BJ (cell line): ENCODE measurements around the gene S100B. TPM values are rescaled to one million over a fixed set of nuclear protein-coding genes. Genes with fewer than 3 reads are reported as not detected.

Experiments
- CTCF ChIA-PET: fragments of 350-600 bp; formaldehyde crosslinking; extraction: SDS; loops from one replicate; lab custom pipeline; 2021; ENCODE audit warnings: antibody characterized with exemption, inconsistent platforms; lab: Yijun Ruan, JAX
- POLR2A ChIA-PET: fragments of 300-600 bp; sonication (Branson Sonifier 250); formaldehyde crosslinking; extraction: SDS; loops from one replicate; lab custom pipeline; 2021; ENCODE audit warnings: antibody characterized with exemption; lab: Charles Lee
- DNase-seq: peaks from one replicate; pipeline ENCODE4 v3.0.0-alpha.2; 2011; ENCODE audit warnings: low read depth
- H3K27me3 ChIP-seq: 2 replicates; pipeline ENCODE4 v1.6.0; 2011; ENCODE audit warnings: low read length; ENCODE audit not compliant: control insufficient read depth, insufficient read depth
- H3K36me3 ChIP-seq: 2 replicates; pipeline ENCODE4 v1.5.1; 2011; ENCODE audit warnings: low read length; ENCODE audit not compliant: control insufficient read depth, insufficient read depth
- H3K4me3 ChIP-seq: 2 replicates; pipeline ENCODE4 v1.5.1; 2011; ENCODE audit warnings: low read depth, mild to moderate bottlenecking, control low read depth, low read length
- CTCF ChIP-seq: IDR thresholded peaks from 2 replicates; pipeline ENCODE4 v1.5.1; 2011; ENCODE audit warnings: low read depth, mild to moderate bottlenecking, control low read depth, inconsistent platforms, low read length, moderate library complexity; ENCODE audit not compliant: insufficient read depth
- polyA plus RNA-seq: library from polyadenylated mRNA; depleted of rRNA; stranded (reverse); fragments of >200 nt; gene quantifications from 2 replicates; pipeline ENCODE4 v1.2.3, GENCODE V29; 2011

Gene S100B
- polyA plus RNA-seq, 1 experiment, result not detected

GRCh38 chr21:46646541-46647154 lies 41.8 kb upstream of the S100B start:
- H3K4me3 ChIP-seq, result no peak overlapping the region
- ChIA-PET POLR2A (no interaction called here), CTCF (interaction anchor here (1.0 to 1.3 kb wide), 3 partner anchors 9 to 15 kb away, joined by 3 read pairs; no protein-coding TSS in a partner anchor)
- DNase-seq, result no peak
- no peaks in the 10 kb centered on the region for H3K27me3 ChIP-seq
- no peak for TF ChIP-seq CTCF
- peaks cover 49% of the 10 kb centered on the region for H3K36me3 ChIP-seq

GRCh38 chr21:46645840-46646239 lies 41.0 kb upstream of the S100B start:
- H3K4me3 ChIP-seq, result no peak overlapping the region
- peaks cover 45% of the 10 kb centered on the region for H3K36me3 ChIP-seq
- no peaks in the 10 kb centered on the region for H3K27me3 ChIP-seq
- POLR2A ChIA-PET, result no interaction called here
- CTCF ChIA-PET, result interaction anchor here (1.0 to 1.2 kb wide), 2 partner anchors 10 to 16 kb away, joined by 3 read pairs; no protein-coding TSS in a partner anchor
- no peak for DNase-seq
- TF ChIP-seq CTCF, result no peak

- Histone ChIP-seq H3K4me3 (no peak overlapping the region), H3K27me3 (no peaks in the 10 kb centered on the region), H3K36me3 (peaks cover 26% of the 10 kb centered on the region)
- TF ChIP-seq CTCF, result no peak
- ChIA-PET POLR2A (no interaction called here), CTCF (interaction anchor here (0.8 kb wide), 1 partner anchor 11 kb away, joined by 3 read pairs; no protein-coding TSS in a partner anchor)
- no peak for DNase-seq
These were observed 38.7 kb upstream of the S100B start for GRCh38 chr21:46643379-46644177.

GRCh38 chr21:46641656-46642055 lies 36.8 kb upstream of the S100B start:
- no peak for TF ChIP-seq CTCF
- H3K36me3 ChIP-seq, result peaks cover 21% of the 10 kb centered on the region
- no peak overlapping the region for H3K4me3 ChIP-seq
- DNase-seq, result no peak
- H3K27me3 ChIP-seq, result no peaks in the 10 kb centered on the region
- CTCF ChIA-PET, result interaction anchor here (0.7 kb wide), 1 partner anchor 21 kb away, joined by 3 read pairs; no protein-coding TSS in a partner anchor
- POLR2A ChIA-PET, result no interaction called here
